ENCODE results near the gene GUCY1A2.
"Not testable (repeated sequence)": the region's sequence is repeated elsewhere in the genome, so short reads cannot be mapped to it uniquely, and the experiment has no call there.

Gene GUCY1A2

GRCh38 chr11:107018219-107018901 lies at the start of gene GUCY1A2:
TSS of gene GUCY1A2 (minus strand) at chr11:107018476. CDS start at chr11:107018055, 421 bp downstream.
- no peak within 1 kb of the TSS for H3K27ac ChIP-seq (ENCODE audit: low read length)
- no CpG with 5 or more reads among the region's 67 CpGs for WGBS (ENCODE audit: insufficient coverage, insufficient read length)
- peak within 1 kb of the TSS; percentile 47; the same call in 1 of the 2 replicates for H3K4me3 ChIP-seq (ENCODE audit: low read length)
- no peaks in the 10 kb centered on the region for H3K9me3 ChIP-seq (ENCODE audit: control insufficient read depth, insufficient read depth, low read length)
- no peaks in the 10 kb centered on the region for H3K4me1 ChIP-seq (ENCODE audit: control insufficient read depth, insufficient read depth, low read length)
- no peak for DNase-seq (ENCODE audit: low read depth, low spot score)
- peaks cover 10% of the 10 kb centered on the region for H3K27me3 ChIP-seq (ENCODE audit: control insufficient read depth, insufficient read depth, low read length)
- no peaks in the 10 kb centered on the region for H3K36me3 ChIP-seq (ENCODE audit: control insufficient read depth, insufficient read depth, low read length)

DNA sequence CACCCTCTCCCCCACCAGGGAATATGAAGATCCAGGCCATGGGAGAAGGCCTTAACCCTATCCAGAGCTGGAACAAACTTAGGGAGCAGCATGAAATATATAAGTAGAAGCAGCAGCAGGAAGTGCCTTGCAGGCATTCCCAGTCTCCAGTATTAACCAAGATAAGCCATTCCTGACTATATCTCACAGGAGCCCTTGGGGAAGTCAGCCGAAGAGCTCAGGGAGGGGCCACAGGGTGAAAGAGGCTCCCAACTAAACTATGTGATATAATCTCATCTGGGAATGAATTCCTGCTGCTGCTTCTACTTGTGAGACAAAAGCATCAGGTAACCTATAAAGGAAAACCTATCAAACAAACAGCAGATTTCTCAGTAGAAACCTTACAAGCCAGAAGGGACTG lies 36.1 kb upstream of the GUCY1A2 start:
- Histone ChIP-seq H3K4me1 (ENCODE audit: control insufficient read depth, insufficient read depth, low read length) (no peaks in the 10 kb centered on the region), H3K4me3 (ENCODE audit: low read length) (no peak overlapping the region), H3K9me3 (ENCODE audit: control insufficient read depth, insufficient read depth, low read length) (no peaks in the 10 kb centered on the region; the same call in 1 of the 2 replicates), H3K36me3 (ENCODE audit: control insufficient read depth, insufficient read depth, low read length) (no peaks in the 10 kb centered on the region), H3K27ac (ENCODE audit: low read length) (no peak overlapping the region), H3K27me3 (ENCODE audit: control insufficient read depth, insufficient read depth, low read length) (no peaks in the 10 kb centered on the region)
- WGBS (ENCODE audit: insufficient coverage, insufficient read length) = no CpG with 5 or more reads among the region's 1 CpG
- no peak for DNase-seq (ENCODE audit: low read depth, low spot score)

DNA sequence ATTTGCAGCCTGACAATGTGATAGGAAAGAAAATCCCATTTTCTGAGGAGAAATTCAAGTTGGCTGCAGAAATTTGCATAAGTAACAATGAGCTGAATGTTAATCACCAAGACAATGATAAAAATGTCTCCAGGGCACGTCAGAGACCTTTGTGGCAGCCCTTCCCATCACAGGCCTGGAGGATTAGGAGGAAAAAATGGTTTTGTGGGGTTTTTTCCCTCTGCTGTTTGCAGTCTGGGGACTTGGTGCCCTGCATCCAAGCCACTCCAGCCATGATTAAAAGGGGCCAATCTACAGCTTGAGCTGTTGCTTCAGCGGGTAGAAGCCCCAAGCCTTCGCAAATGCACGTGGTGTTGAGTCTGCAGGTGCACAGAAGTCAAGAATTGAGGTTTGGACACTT lies 33.1 kb upstream of the GUCY1A2 start:
- H3K27me3 ChIP-seq (ENCODE audit: control insufficient read depth, insufficient read depth, low read length); H3K36me3 ChIP-seq (ENCODE audit: control insufficient read depth, insufficient read depth, low read length); H3K27ac ChIP-seq (ENCODE audit: low read length); H3K4me1 ChIP-seq (ENCODE audit: control insufficient read depth, insufficient read depth, low read length); DNase-seq (ENCODE audit: low read depth, low spot score); H3K9me3 ChIP-seq (ENCODE audit: control insufficient read depth, insufficient read depth, low read length); H3K4me3 ChIP-seq (ENCODE audit: low read length): not testable (repeated sequence)
- no CpG with 5 or more reads among the region's 4 CpGs for WGBS (ENCODE audit: insufficient coverage, insufficient read length)

- DNase-seq (ENCODE audit: low read depth, low spot score); H3K9me3 ChIP-seq (ENCODE audit: control insufficient read depth, insufficient read depth, low read length); H3K27me3 ChIP-seq (ENCODE audit: control insufficient read depth, insufficient read depth, low read length); H3K27ac ChIP-seq (ENCODE audit: low read length); H3K36me3 ChIP-seq (ENCODE audit: control insufficient read depth, insufficient read depth, low read length); H3K4me1 ChIP-seq (ENCODE audit: control insufficient read depth, insufficient read depth, low read length); H3K4me3 ChIP-seq (ENCODE audit: low read length): not testable (repeated sequence)
- no CpG with 5 or more reads among the region's 2 CpGs for WGBS (ENCODE audit: insufficient coverage, insufficient read length)
Measured at GRCh38 chr11:107050899-107051298, 32.6 kb upstream of the GUCY1A2 start.

GRCh38 chr11:107050121-107050520 lies 31.8 kb upstream of the GUCY1A2 start:
- H3K36me3 ChIP-seq (ENCODE audit: control insufficient read depth, insufficient read depth, low read length) = no peaks in the 10 kb centered on the region
- H3K27me3 ChIP-seq (ENCODE audit: control insufficient read depth, insufficient read depth, low read length) = no peaks in the 10 kb centered on the region
- no CpG with 5 or more reads among the region's 5 CpGs for WGBS (ENCODE audit: insufficient coverage, insufficient read length)
- H3K9me3 ChIP-seq (ENCODE audit: control insufficient read depth, insufficient read depth, low read length) = no peaks in the 10 kb centered on the region; the same call in 1 of the 2 replicates
- no peak for DNase-seq (ENCODE audit: low read depth, low spot score)
- no peaks in the 10 kb centered on the region for H3K4me1 ChIP-seq (ENCODE audit: control insufficient read depth, insufficient read depth, low read length)
- no peak overlapping the region for H3K4me3 ChIP-seq (ENCODE audit: low read length)
- H3K27ac ChIP-seq (ENCODE audit: low read length) = no peak overlapping the region

DNA sequence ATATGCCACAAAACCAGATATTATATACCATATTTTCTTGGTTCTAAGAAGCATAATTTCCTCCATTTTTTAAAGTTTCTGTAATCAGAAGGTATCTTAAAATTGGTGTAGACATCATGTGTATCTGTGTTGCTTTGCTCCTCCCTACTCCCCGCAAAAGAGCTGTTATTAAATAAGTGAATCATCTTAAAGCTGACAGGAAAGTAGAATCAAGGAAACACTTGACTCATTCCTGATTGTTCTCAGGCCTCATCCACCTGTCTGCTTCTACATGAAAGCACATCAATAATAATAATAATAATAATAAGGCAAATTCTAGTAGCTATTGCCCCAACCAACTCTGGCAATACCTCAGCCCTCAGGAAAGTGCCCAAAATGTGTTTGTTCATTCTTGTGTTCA lies 26.2 kb upstream of the GUCY1A2 start:
- no CpG with 5 or more reads among the region's 1 CpG for WGBS (ENCODE audit: insufficient coverage, insufficient read length)
- Histone ChIP-seq H3K4me3 (ENCODE audit: low read length) (no peak overlapping the region), H3K27ac (ENCODE audit: low read length) (no peak overlapping the region), H3K9me3 (ENCODE audit: control insufficient read depth, insufficient read depth, low read length) (no peaks in the 10 kb centered on the region), H3K36me3 (ENCODE audit: control insufficient read depth, insufficient read depth, low read length) (no peaks in the 10 kb centered on the region), H3K4me1 (ENCODE audit: control insufficient read depth, insufficient read depth, low read length) (no peaks in the 10 kb centered on the region), H3K27me3 (ENCODE audit: control insufficient read depth, insufficient read depth, low read length) (no peaks in the 10 kb centered on the region)
- DNase-seq (ENCODE audit: low read depth, low spot score) = no peak

DNA sequence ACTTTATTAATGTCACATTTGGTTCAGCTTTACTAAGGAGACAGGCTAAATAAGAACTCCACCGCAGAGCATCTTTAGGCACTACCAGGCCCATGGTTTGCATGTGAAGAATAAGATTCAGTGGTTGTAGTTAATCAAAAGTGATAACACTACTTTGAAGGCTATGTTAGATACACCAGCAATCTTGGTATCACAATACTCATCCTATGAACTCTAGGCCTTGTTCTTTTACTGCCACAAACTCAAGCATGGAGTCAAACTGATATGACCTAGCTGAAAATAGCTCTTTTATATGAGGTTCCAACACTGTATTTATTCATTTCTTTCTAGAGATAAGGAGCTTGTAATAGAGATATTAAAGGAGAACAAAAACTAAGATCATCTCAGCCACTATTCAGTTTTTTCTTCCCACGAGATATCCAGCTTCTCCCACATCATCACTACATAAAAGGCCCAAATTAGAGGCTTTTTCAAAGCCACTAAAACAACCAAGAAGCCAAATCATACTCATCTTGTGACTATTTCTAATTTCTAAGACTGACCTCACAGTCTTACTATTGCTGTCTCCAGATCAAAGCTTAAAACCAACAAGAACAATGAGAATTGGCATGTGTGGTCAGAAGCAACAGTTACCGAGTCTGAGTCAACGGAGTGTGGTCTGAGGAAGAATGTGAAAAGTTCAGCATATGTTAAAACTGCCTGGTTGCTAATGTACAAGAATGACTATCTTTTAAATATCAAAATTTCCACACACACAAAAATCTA lies 25.1 kb upstream of the GUCY1A2 start:
- no peaks in the 10 kb centered on the region for H3K9me3 ChIP-seq (ENCODE audit: control insufficient read depth, insufficient read depth, low read length)
- H3K4me1 ChIP-seq (ENCODE audit: control insufficient read depth, insufficient read depth, low read length) = no peaks in the 10 kb centered on the region
- H3K27me3 ChIP-seq (ENCODE audit: control insufficient read depth, insufficient read depth, low read length) = no peaks in the 10 kb centered on the region
- no peaks in the 10 kb centered on the region for H3K36me3 ChIP-seq (ENCODE audit: control insufficient read depth, insufficient read depth, low read length)
- no CpG with 5 or more reads among the region's 4 CpGs for WGBS (ENCODE audit: insufficient coverage, insufficient read length)
- DNase-seq (ENCODE audit: low read depth, low spot score) = no peak
- no peak overlapping the region for H3K27ac ChIP-seq (ENCODE audit: low read length)
- H3K4me3 ChIP-seq (ENCODE audit: low read length) = no peak overlapping the region

GRCh38 chr11:107042748-107043147 lies 24.5 kb upstream of the GUCY1A2 start:
- H3K4me1 ChIP-seq (ENCODE audit: control insufficient read depth, insufficient read depth, low read length) = no peaks in the 10 kb centered on the region
- no CpG with 5 or more reads among the region's 4 CpGs for WGBS (ENCODE audit: insufficient coverage, insufficient read length)
- H3K27me3 ChIP-seq (ENCODE audit: control insufficient read depth, insufficient read depth, low read length) = no peaks in the 10 kb centered on the region
- H3K36me3 ChIP-seq (ENCODE audit: control insufficient read depth, insufficient read depth, low read length) = no peaks in the 10 kb centered on the region
- no peak overlapping the region for H3K4me3 ChIP-seq (ENCODE audit: low read length)
- H3K27ac ChIP-seq (ENCODE audit: low read length) = no peak overlapping the region
- H3K9me3 ChIP-seq (ENCODE audit: control insufficient read depth, insufficient read depth, low read length) = no peaks in the 10 kb centered on the region
- DNase-seq (ENCODE audit: low read depth, low spot score) = no peak

DNA sequence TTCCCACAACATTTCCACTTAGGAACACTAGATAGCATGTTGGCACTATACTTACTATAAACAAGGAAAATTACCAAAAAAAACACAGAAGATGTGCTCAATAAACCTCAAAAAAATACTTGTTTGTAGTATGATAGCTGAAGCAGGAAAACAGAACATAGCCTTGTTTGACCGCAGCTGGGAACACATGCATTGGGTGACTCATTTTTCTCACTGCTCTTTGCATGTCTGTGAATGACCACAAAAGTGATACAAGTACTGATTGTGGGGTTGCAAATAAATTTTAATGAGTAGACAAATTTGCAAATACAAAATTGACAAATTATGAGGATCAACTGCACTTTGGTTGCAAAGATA lies 22.8 kb upstream of the GUCY1A2 start:
- H3K4me1 ChIP-seq (ENCODE audit: control insufficient read depth, insufficient read depth, low read length) = no peaks in the 10 kb centered on the region
- H3K4me3 ChIP-seq (ENCODE audit: low read length) = no peak overlapping the region
- no CpG with 5 or more reads among the region's 1 CpG for WGBS (ENCODE audit: insufficient coverage, insufficient read length)
- no peaks in the 10 kb centered on the region for H3K27me3 ChIP-seq (ENCODE audit: control insufficient read depth, insufficient read depth, low read length)
- no peak for DNase-seq (ENCODE audit: low read depth, low spot score)
- H3K36me3 ChIP-seq (ENCODE audit: control insufficient read depth, insufficient read depth, low read length) = no peaks in the 10 kb centered on the region
- H3K9me3 ChIP-seq (ENCODE audit: control insufficient read depth, insufficient read depth, low read length) = no peaks in the 10 kb centered on the region
- no peak overlapping the region for H3K27ac ChIP-seq (ENCODE audit: low read length)

DNA sequence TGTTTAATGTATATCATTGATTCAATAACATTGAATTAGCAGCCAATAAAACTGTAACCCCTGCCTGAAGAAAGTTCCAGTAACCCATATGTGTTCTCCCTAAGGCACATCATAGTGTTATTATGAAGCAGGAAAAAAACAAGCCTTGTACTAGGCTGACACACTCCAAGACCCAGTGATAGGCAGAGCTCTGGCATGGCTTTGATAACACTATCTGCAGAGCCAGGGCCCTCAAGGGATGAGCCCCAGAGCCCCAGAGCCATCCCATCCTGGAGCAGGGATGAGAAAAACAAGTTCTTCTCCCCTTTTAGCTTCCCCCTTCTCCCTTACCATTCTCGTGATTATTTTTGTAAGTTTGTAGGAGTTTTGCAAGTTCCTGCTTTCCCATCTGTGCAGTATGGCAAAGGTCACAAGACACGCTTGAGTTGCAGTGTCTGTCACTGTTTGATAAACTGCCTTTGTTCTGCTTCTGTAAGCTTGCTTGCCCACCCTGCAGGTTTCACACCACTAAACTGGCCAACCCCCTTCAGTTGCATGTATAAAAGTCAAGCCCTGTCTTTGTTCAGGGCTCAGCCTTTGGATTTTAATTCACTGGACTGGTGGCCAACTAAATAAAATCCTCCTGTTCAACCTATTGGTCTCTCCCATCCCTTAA lies 22.3 kb upstream of the GUCY1A2 start:
- Histone ChIP-seq H3K4me3 (ENCODE audit: low read length) (no peak overlapping the region), H3K27me3 (ENCODE audit: control insufficient read depth, insufficient read depth, low read length) (no peaks in the 10 kb centered on the region), H3K4me1 (ENCODE audit: control insufficient read depth, insufficient read depth, low read length) (no peaks in the 10 kb centered on the region), H3K9me3 (ENCODE audit: control insufficient read depth, insufficient read depth, low read length) (no peaks in the 10 kb centered on the region), H3K27ac (ENCODE audit: low read length) (no peak overlapping the region), H3K36me3 (ENCODE audit: control insufficient read depth, insufficient read depth, low read length) (no peaks in the 10 kb centered on the region)
- no CpG with 5 or more reads among the region's 2 CpGs for WGBS (ENCODE audit: insufficient coverage, insufficient read length)
- DNase-seq (ENCODE audit: low read depth, low spot score) = no peak

Data from iPS DF 6.9 (cell line).